Globus pallidus (tissue), 1 donor: Measurements from ENCODE around the gene SORCS2.
"Not testable (repeated sequence)": the region's sequence is repeated elsewhere in the genome, so short reads cannot be mapped to it uniquely, and the experiment has no call there.

Source experiments
- DNase-seq: peaks from one replicate; pipeline ENCODE4 v3.0.0-alpha.2; 2015; ENCODE audit warnings: low spot score

SORCS2 gene

DNA sequence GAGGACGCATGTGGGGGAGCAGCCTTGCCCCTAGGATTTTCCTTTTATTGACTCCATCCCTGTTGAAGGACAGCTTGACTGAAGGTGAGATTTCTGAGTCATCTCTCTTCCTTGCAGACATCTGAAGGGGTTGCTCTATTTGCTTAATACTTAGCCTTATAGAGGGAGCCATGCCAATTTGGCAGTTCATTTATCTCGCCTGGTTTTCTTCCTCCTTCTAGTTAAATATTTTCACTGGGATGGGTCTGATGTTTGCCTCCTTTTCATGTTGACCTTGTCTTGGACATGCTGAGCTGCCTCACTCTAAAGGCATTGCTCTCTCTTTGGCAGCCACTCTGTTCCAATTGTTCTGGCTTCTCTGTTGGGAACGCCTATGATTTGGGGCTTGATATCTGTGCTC lies 393.4 kb downstream of the SORCS2 start:
- no peak for DNase-seq

DNA sequence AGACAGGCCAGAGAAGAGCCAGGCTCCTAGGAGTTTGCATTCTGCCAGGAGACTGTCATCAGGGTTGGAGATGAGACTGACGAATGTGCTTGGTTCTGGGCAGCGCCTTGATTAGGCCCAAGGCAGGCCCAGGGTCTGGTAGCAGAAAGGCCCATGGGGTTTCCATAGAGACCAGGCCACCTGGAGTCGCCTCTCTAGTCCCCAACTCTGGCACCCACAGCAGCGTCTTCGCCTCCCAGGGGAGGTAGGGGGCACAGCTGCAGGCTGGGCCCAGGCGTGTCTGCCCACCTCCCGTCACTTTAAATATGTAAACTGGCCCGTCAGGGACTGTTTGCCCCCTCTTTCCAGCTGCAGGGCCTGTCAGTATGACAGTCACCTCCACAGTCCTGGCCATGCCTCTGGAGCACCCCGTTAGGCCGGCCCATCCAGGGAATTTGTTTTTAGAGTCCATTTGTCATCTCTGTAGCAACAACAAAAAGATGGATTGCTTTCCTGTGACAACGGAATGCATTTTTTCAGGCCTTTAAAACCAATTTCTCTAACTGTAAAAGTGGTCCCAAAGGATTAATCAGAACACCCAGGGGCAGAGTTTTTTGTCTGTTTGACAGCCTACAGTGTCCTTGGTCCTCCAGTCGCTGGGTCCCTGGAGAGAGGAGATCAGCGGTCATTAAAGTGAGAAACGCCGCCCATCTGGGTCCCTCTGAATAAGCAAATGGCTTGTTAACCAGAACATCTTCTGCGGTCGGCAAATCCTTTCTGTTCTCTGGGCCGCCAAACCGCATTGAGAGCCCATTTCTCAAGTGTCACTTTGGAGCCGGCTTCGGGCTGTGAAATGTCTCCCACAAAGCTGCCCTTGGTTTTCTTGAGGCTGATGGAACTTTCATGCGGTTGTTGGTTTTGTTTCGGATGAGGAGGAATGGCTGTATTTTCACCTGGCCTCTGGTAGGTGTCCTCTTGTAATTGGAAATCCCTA lies 395.4 kb downstream of the SORCS2 start:
- DNase-seq = no peak

DNA sequence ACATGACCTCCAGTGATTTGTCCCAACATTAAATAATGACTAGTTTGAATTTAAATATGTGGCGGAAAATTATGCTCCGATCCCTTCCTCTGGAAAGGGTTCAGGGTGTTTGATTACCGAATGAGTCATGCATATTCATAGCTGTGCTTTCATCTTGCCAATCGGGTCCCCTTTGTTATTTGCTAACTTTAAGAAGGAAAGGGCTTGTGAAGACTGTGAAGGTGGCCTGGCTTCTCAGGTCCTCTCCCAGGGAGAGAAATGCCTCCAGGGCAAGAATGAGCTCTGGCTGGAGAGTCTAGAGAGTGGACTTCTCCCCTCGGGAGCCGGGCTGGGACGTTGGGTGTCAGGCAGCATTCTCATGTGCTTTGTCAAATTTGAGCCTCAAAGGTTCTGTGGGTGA lies 397.9 kb downstream of the SORCS2 start:
- DNase-seq = peak; percentile 5

DNA sequence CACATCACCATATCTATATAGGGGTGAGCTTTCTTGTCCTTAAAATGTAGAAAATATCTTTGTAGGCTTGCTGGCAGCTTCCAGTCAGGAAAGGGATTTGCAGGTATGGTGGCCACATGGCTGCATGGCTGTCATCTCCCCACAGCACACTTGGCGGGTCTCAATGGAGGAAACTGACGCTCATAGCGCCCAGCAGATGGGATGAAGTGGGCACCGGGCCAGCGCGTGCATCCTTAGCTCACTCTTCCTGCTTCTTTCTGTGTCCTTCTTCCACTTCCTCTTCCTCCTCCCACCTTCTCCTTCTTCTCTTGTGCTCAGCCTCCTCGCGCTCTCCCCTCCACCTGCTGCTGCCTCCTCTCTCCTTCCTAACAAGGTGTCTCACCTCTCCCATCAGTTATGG lies 398.6 kb downstream of the SORCS2 start:
- no peak for DNase-seq

DNA sequence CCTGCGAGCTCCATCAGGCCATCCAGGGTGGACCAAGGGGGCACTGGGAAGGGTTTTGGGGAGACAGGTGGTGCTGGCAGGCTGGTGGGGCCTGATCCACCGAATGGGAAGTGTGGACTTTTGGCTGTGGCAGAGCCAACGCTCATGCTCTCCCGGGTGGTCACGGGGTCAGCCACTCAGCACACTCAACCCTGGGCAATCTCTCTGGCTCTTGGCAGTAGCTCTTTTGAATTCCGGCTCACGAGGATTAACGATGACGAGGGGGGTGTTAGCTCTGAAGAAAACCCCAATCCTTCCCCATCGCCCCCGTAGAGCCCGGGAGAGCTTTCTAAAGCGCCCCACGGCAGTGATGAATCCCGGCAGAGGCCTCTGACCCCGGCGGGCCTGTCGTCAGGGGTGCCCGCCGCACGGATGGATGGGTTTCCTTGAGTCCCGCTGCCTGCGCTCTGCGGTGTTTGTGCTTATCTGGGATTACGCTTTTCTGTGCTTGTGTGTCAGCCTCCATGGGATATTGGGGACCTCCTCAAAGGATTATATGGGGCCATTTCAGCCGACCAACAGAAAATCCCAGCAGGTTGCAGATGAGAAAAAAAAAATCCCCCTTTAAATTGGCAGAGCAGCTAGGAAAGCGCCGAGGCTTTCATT lies 399.2 kb downstream of the SORCS2 start:
- DNase-seq = peak; percentile 24

DNA sequence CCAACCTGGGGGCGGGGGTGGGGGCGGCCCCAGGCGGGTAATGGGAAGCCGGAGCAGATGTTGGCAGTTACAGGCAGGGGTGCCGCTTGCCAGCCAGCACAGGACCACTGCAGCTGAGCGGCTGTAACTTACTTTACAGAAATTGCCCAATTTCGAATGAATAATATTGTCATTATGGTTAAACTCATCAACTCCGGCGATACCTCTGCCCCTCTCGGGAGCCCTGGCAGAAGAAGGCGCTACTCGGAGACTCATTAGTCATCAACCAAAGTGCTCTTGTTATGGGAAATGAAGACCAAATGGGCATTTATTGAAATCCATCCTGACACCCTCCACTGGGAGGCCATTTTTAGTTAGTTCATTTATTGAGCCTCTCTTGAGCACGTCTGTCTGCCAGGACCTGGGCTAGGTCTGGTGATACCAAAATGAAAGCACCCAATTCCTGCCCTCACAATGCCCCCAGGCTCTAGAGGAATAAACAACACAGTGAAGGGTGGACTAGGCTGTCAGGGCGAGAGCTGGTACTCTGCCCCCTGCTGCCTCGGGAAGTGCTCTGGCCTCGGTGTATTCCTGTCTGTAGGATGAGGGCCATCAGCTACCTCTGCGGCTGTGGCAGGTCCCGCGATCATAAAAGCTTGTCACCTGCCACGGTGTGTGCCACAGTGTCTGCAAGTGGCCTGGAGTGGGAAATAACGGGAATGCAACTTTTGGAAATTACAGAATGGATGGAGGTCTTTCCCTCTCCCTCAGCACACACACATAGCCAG lies 401.5 kb downstream of the SORCS2 start:
- no peak for DNase-seq

DNA sequence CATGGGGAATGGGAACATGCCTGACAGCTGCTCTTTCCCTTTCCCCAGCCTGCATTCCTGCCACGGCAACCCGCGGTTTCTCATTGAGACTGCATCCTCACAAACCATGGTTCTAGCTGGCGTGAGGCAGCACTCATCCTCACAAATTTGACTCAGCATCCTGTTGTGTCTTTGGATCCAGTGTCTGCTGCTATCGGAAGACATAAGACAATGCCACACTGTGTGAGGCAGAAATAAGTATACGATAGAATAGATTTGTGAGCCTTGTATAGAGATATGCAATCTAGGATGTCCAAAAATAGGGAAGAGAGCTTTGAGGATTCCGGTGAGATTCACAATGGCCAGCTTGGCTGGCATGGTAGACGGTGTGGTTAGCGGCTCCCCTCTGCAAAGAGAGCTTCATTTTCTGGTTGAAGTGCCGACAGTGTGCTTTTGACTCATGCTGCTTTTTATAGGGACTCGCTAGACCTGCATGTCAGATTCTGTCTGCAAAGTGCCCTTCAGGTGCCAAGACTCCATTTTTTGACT lies 403.7 kb downstream of the SORCS2 start:
- DNase-seq = no peak

DNA sequence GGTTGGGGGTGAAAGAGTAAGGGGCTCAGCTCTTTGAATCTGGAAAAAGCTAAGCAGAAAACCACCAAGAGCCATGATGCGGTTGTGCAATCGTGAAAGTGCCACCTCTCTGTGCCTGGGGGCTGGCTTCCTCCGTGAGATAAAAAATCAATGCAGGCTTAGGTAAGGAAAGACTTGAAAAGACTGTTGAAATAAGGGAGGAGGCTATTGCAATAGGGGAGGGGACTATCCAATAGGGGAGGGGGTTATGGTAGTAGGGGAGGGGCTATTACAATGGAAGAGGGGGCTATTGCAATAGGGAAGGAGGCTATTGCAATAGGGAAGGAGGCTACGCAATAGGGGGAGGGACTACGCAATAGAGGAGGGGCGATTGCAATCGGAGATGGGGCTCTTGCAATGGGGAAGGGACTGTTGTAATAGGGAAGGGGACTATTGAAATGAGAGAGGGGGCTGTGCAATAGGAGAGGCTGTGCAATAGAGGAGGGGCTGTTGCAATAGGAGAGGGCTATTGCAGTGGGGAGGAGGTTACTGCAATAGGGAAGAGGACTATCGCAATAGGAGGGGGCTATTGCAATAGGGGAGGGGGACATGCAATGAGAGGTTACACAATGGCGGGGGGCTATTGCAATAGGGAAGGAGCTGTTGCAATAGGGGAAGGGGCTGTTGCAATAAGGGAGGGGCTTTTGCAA lies 404.7 kb downstream of the SORCS2 start:
- no peak for DNase-seq

DNA sequence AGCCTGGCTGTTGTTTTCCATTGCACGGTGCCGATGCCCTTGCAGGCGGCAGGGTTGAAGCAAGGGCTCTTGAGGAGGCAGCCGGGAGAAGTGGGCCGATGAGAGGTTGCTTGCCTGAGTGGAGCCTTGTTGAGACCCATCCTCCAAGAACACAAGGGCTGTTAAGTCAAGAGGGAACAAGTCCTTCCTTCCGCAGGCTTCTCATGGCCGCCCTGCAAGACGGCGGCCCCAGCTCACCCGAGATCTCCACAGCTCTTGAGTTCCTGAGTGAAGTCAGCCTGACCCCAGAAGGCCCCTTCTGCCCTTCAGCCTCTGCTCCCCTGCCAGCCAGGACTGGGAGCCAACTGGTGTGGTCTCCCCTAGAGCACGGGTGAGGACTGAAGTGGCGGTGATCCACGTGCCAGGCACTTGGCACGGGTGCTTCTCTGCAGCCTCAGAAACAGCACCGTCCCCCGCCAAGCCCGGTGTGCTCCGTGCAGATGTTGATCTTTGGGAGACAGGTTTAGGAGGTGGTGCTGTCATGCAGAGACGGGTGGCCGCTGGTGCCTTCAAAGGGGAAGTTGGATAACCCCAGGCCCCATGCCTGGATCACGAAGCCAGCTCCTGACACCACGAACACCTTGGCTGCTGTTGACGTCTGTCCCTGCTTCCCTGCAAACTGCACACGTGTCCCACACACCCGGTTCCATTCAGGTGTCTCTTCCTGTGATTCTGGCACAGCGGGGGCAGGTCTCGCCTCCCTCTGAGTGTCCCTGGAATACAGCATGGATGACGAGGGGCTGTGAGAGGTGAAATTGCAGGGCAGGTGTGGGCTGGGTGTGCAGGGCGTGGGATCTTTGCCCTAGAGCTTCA lies 406.8 kb downstream of the SORCS2 start:
- DNase-seq = no peak

DNA sequence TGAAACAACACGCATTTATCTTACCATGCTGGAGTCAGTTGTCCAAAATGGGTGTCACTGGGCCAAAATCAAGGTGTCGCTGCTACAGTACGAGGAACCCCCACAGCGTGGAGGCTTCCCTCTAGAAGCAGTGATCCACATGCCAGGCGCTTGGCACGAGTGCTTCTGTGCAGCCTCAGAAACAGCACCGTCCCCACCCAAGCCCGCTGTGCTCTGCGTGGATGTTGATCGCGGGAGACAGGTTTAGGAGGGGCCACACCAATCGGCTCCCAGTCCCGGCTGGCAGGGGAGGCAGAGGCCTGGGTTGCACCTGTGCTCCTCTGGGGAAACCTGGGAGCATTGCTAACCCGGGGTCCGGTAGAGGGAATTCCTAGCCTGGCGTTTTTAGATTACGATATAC lies 407.9 kb downstream of the SORCS2 start:
- DNase-seq = no peak

DNA sequence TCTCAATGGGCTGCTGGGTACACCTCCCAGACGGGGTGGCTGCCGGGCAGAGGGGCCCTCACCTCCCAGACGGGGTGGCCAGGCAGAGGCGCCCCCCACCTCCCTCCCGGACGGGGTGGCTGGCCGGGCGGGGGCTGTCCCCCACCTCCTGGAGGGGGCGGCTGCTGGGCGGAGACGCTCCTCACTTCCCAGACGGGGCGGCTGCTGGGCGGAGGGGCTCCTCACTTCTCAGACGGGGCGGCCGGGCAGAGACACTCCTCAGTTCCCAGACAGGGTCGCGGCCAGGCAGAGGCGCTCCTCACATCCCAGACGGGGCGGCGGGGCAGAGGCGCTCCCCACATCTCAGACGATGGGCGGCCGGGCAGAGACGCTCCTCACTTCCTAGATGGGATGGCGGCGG lies 409.8 kb downstream of the SORCS2 start:
- not testable (repeated sequence) for DNase-seq

DNA sequence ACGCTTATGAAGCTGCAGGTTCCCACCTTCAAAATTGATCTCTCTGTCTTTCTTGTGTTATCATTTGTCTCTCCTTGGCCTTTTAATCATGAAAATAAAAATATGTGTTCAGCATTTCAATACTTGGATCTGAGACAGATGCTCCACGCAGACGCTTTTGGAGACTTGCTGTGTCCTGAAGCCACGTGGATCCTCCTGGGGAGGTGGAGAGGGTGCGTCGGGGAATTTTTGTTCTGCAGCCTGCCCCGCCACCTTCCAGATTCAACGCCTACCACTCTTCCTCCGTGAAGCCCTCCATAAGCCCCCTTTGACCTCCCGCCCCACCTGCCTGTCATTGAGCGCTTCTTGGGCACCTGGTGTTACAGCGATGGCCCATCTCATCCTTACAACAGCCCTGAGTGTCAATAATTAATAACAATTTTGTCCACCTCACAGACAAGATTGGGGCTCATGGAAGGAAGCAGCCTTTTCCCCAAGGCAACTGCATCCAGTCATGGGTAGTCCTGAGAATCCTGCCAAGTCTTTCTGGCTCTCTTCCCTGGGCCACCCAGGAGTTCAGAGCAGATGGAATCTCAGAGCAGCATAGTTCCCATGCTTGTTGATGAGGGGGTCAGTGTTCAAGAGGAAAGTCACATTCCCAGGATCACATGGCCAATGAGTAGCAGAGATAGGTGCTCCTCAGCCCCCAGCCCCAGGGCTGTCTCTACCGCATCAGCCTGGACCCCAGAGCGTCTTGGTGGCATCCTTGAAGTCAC lies 415.0 kb downstream of the SORCS2 start:
- no peak for DNase-seq

DNA sequence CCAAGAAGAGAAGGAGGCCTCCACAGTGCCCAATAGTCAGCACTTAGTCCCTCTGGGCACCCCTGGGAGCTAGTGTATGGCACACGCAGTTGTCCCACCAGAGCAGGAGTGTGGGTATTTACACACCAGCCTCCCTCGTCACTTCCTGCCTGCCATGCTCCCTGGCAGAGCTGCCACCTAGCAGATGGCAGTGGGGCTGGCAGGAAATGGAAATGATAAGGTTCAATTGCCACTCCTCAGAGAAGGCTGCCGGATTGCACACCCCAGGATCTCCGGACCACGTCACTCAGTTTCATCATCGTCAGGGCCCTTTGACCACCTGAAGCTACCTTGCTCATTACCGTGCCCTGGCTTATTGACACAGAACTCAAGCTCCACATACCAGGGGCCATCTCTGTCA lies 415.7 kb downstream of the SORCS2 start:
- no peak for DNase-seq

DNA sequence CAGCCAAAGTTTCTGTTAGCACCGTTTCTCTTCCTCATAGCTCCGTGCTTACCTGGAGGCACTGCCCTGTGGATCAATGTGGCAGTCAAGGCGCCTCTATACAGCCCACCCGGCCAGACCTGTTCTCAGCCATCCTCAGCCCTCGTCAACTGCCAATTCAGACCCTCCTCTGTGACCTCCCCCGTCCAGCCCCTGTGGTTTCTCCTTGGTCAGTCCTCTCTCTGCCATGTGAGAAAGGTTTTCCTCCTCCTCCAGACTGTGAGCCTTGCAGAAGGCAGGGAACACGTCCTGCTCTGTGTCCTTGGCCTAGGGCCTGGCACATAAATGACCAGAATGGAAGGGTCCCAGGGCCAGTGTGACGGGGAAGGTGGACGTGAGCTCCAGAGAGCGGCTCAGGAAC lies 417.0 kb downstream of the SORCS2 start:
- no peak for DNase-seq

DNA sequence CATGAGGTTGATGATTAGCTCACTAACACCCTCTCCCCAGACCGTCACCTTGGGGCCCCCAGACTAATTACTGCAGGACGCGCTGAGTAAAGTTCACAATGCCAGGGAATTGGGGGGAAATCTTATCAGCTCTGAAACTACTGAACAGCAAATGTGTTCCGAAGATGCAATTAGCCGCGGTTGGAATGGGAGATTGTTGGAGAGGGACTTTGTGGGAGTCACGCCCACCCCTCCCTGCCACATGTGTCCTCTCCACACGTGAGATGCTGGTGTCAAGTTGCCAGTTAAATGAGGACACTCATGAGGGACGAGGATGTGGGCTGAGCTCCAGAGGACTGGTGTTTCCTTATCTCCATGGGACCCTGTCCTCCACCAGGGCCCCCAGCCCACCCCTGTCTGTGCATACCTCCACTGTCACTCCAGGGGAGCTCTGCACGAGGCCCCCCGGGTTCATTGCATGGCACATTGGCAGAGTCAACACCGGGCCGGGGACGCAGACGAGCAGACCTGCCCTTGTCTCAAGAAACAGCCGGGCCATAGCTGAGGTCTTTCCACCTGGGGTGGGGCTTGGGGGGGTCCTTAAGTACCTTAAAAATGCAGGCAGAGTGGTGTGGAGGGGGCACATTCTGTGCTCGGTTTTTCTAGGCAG lies 417.8 kb downstream of the SORCS2 start:
- DNase-seq = no peak

DNA sequence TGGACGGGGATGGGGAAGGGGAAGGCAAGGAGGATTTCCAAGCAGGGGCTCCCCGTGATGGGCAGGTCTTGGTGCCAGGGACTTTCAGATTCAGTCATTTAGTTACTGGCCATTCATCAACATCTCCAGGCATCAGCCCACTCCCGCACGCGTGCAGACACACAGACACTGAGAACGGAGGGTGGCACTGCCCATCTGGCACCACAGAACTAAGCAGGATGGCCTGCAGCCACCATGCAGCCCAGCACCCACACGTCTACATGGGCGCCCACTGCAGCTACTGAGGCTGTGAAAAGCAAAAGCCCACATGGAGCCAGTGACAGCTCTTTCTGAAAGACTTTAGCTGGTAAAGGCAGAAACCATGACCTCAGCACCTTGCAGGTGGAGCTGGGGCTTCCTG lies 418.5 kb downstream of the SORCS2 start:
- no peak for DNase-seq

DNA sequence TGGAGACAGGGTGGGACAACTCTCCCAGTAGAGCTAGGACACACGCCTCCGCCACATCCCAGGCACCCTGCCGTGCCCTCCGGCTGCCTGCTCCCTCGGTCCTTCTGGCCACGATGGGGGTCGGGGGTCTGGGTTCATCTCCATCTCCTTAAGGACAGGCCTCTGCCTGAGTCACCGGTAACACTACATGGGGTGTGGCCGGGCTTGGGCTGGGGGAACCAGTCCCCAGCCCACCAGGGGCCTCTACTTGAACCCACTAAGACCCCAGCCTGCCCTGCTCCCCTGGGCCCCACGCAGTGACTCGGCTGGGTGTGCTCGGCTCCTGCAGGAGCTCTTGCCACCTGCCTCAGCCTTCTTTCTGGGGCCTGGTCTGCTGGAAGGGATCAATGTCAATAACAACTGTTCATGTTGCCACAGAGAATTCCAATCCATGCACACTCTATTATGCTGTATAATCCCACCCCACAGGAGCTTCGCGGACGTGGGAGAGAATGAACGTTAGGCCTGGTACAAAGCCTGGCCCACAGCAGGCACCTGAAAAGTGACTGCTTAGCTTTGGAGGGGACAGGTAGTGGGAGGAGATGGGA lies 420.1 kb downstream of the SORCS2 start:
- DNase-seq = no peak

DNA sequence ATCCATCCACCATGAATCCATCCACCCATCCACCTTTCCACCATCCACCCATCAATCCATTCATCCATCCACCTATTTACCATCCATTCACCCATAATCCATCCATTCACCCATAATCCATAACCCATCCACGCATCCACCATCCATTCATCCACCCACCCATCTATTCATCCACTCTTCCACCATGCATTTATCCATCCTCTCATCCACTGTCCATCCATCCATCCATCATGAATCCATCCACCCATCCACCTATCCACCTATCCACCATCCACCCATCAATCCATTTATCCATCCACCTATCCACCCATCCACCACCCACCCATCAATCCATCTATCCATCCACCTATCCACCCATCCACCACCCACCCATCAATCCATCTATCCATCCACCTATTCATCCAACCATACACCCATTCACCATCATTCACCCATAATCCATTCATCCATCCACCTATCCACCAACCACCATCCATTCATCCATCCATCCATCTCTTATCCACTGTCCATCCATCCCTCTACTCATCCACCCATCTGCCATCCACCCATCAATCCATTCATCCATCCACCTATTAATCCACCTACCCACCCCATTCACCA lies 422.1 kb downstream of the SORCS2 start:
- no peak for DNase-seq

DNA sequence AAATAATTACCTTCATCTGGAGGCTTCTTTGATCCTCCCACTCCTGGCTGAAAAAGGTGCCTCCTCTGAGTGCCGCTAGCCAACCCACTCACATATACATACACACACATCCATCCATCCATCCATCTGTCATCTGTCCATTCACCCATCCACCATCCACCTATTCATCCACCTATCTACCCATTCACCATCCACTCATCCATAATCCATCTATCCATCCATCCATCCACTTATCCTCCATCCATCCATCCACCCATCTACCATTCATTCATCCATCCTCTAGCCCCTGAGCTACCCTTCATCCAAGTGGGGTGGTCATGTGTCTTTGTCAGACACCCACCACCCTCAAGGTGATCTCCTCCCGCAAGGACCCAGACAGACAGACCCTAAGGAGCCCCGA lies 423.9 kb downstream of the SORCS2 start:
- DNase-seq = no peak
